GM12878 (cell line): ENCODE measurements around the gene SLC25A13. TPM values are rescaled to one million over a fixed set of nuclear protein-coding genes. Genes with fewer than 3 reads are reported as not detected.

ENCODE experiments used
- ATAC-seq: fragments of 200-7000 bp; cut with Tn5 transposase; 3 replicates; pipeline ENCODE4 v1.9.1; 2020; ENCODE audit warnings: mild to moderate bottlenecking, moderate library complexity
- BruUV-seq: library from RNA; stranded (reverse); fragments of 400-500 nt; replicated peaks from 2 replicates; lab custom pipeline; 2021; lab: Mats Ljungman, UMichigan
- CTCF ChIA-PET: fragments of 300-600 bp; sonication (Branson Sonifier 250); formaldehyde crosslinking; extraction: SDS; loops from one replicate; lab custom pipeline; 2021; ENCODE audit warnings: inconsistent platforms; lab: Yijun Ruan, JAX
- POLR2A ChIA-PET: fragments of 350-600 bp; formaldehyde crosslinking; extraction: SDS; loops from one replicate; lab custom pipeline; 2021; ENCODE audit warnings: inconsistent platforms; lab: Charles Lee
- RAD21 ChIA-PET: fragments of 300-600 bp; sonication (Branson Sonifier 250); formaldehyde crosslinking; loops from one replicate; lab custom pipeline; 2023; ENCODE audit warnings: antibody characterized with exemption; ENCODE audit not compliant: unreplicated experiment; lab: Charles Lee
- SMC1A ChIA-PET: fragments of 300-600 bp; sonication (Branson Sonifier 250); formaldehyde crosslinking; loops from one replicate; lab custom pipeline; 2023; ENCODE audit not compliant: unreplicated experiment, uncharacterized antibody; lab: Charles Lee
- DNase-seq: peaks from one replicate; pipeline ENCODE4 v3.0.0-alpha.2; 2011; ENCODE audit warnings: low read depth, low spot score
- FAIRE-seq: peaks from 3 replicates; lab custom pipeline; 2011; peaks lifted over from hg19 to GRCh38; lab: Jason Lieb, UNC
- H2AFZ ChIP-seq: 2 replicates; pipeline ENCODE4 v1.6.0; 2011; ENCODE audit warnings: low read depth, low read length, control low read depth; ENCODE audit not compliant: control insufficient read depth
- H3K27ac ChIP-seq: 2 replicates; pipeline ENCODE4 v1.5.1; 2011; ENCODE audit warnings: control low read depth; ENCODE audit not compliant: control insufficient read depth, insufficient read depth
- H3K27me3 ChIP-seq, 2 experiments: replicated peaks in 1 of 2; 2 replicates each; pipeline versions ENCODE4 v1.6.0 to v1.6.1; 2011; ENCODE audit warnings: low read length in 1 of 2; ENCODE audit not compliant: control insufficient read depth in 2 of 2, insufficient read depth in 2 of 2
- H3K36me3 ChIP-seq, 2 experiments: 2 replicates each; pipeline ENCODE4 v1.5.1; 2011; ENCODE audit warnings: low read length in 1 of 2; ENCODE audit not compliant: control insufficient read depth in 2 of 2, insufficient read depth in 2 of 2
- H3K4me1 ChIP-seq: 2 replicates; pipeline ENCODE4 v1.6.1; 2011; ENCODE audit warnings: mild to moderate bottlenecking, low read length, moderate library complexity, mixed read lengths; ENCODE audit not compliant: control insufficient read depth, insufficient read depth
- H3K4me2 ChIP-seq: 2 replicates; pipeline ENCODE4 v1.6.0; 2011; ENCODE audit warnings: control low read depth; ENCODE audit not compliant: control insufficient read depth, insufficient read depth
- H3K4me3 ChIP-seq: fragments of 200-600 bp; sonication (generic); 2 replicates; pipeline ENCODE4 v1.5.1; 2016
- H3K79me2 ChIP-seq: 2 replicates; pipeline ENCODE4 v1.6.0; 2011; ENCODE audit warnings: low read length; ENCODE audit not compliant: control insufficient read depth, insufficient read depth
- H3K9ac ChIP-seq: 2 replicates; pipeline ENCODE4 v1.8.0; 2011; ENCODE audit warnings: low read length, control low read depth, mixed read lengths; ENCODE audit not compliant: control insufficient read depth, insufficient read depth
- H3K9me3 ChIP-seq: replicated peaks from 3 replicates; pipeline ENCODE4 v1.5.1; 2011; ENCODE audit warnings: mild to moderate bottlenecking, low read length; ENCODE audit not compliant: control insufficient read depth, insufficient read depth
- H4K20me1 ChIP-seq: 2 replicates; pipeline ENCODE4 v1.6.0; 2011; ENCODE audit not compliant: control insufficient read depth, insufficient read depth
- CHD4 ChIP-seq: fragments of 200-600 bp; sonication (generic); IDR thresholded peaks from 2 replicates; pipeline ENCODE4 v1.6.1; 2016; ENCODE audit warnings: mild to moderate bottlenecking
- IRF4 ChIP-seq: IDR thresholded peaks from 2 replicates; pipeline ENCODE4 v1.6.1; 2011; ENCODE audit warnings: low read depth, low read length
- NFYB ChIP-seq: IDR thresholded peaks from 2 replicates; pipeline ENCODE4 v1.6.1; 2011; ENCODE audit warnings: low read depth, mild to moderate bottlenecking, low read length, improper control_type of control experiment, moderate library complexity; ENCODE audit not compliant: insufficient read depth
- NRF1 ChIP-seq: conservative IDR thresholded peaks from 2 replicates; pipeline ENCODE4 v1.6.1; 2011; ENCODE audit warnings: mild to moderate bottlenecking, low read depth, low read length, improper control_type of control experiment
- SMC3 ChIP-seq: IDR thresholded peaks from 2 replicates; pipeline ENCODE4 v1.6.1; 2011; ENCODE audit warnings: low read length, improper control_type of control experiment, borderline replicate concordance
- SREBF2 ChIP-seq: IDR thresholded peaks from 2 replicates; pipeline ENCODE4 v1.6.1; 2012; ENCODE audit warnings: mild to moderate bottlenecking, low read length
- TBL1XR1 ChIP-seq: IDR thresholded peaks from 2 replicates; pipeline ENCODE4 v1.6.1; 2012; ENCODE audit warnings: low read depth, low read length, improper control_type of control experiment
- TCF3 ChIP-seq: IDR thresholded peaks from 2 replicates; pipeline ENCODE4 v1.6.1; 2012; ENCODE audit warnings: low read depth, mild to moderate bottlenecking, low read length, borderline replicate concordance; ENCODE audit not compliant: insufficient read depth
- ZBED1 ChIP-seq: IDR thresholded peaks from 2 replicates; pipeline ENCODE4 v1.6.1; 2016; ENCODE audit warnings: borderline replicate concordance
- ZBTB4 ChIP-seq: fragments of 450-650 bp; formaldehyde crosslinking; IDR thresholded peaks from 2 replicates; pipeline ENCODE4 v1.4.0; 2022; ENCODE audit warnings: mild to moderate bottlenecking, moderate library complexity
- ZNF24 ChIP-seq: fragments of 450-650 bp; IDR thresholded peaks from 2 replicates; pipeline ENCODE4 v1.6.1; 2017; ENCODE audit warnings: antibody characterized with exemption, mild to moderate bottlenecking
- WGBS: methylation state at CpG from one replicate; pipeline ENCODE4 v1.1.6; 2016; ENCODE audit warnings: low lambda C conversion rate; ENCODE audit not compliant: insufficient replicate concordance, insufficient coverage; ENCODE audit errors: missing lambda C conversion rate; 5-methylcytosine and 5-hydroxymethylcytosine counted together
- in situ Hi-C: fragments of 300-500 bp; cut with MboI; formaldehyde crosslinking; loops from 9 replicates; pipeline ENCODE4 v1.14.3; 2018; ENCODE audit warnings: mixed read lengths
- intact Hi-C: fragments of 100-400 bp; cut with micrococcal nuclease; formaldehyde crosslinking; loops from one replicate; pipeline ENCODE4 v1.14.2; 2022; ENCODE audit not compliant: unreplicated experiment
- polyA plus RNA-seq, 11 experiments: library from polyadenylated mRNA; depleted of rRNA in 4 of 11; unstranded in 6 of 11; stranded (reverse) in 5 of 11; fragments of >200 nt; fragmentation: Nextera tagmentation in 4 of 11; fragmentation: Illumina TruSeq in 1 of 11; extraction: Ambion mirVana in 4 of 11; extraction: Trizol in 1 of 11; gene quantifications; 1 replicate in 1 of 11; 2 replicates in 10 of 11; pipeline versions ENCODE4 v1.2.1 to v1.2.3, GENCODE V29; 2011 to 2016; ENCODE audit warnings: inconsistent platforms in 2 of 11, missing spikeins in 2 of 11, low read depth in 1 of 11
- total RNA-seq, 4 experiments: library from RNA; depleted of rRNA in 3 of 4; stranded (reverse); fragments of >200 nt in 3 of 4; fragmentation: Illumina TruSeq in 1 of 4; extraction: Trizol in 1 of 4; gene quantifications; 2 replicates each; pipeline versions ENCODE4 v1.2.1 to v1.2.3, GENCODE V29; 2013 to 2021
- TF ChIP-seq, protein P1 (sequence below): fragments of 150-350 bp; IDR thresholded peaks from 2 replicates; pipeline ENCODE4 v1.6.1; 2014; ENCODE audit warnings: mild to moderate bottlenecking, low read depth, low read length
- TF ChIP-seq, protein P2 (sequence below): IDR thresholded peaks from 2 replicates; pipeline ENCODE4 v1.6.1; 2012; ENCODE audit warnings: low read depth, low read length, improper control_type of control experiment
- TF ChIP-seq, protein P3 (sequence below): IDR thresholded peaks from 2 replicates; pipeline ENCODE4 v1.6.1; 2012; ENCODE audit warnings: low read length, inconsistent platforms

Gene SLC25A13
- total and polyA plus RNA-seq, 10 of the 15 experiments (the other 5 are each of a cell fraction or from before 2014, with no cell fraction given): 7.0 to 24.7 (median 18.6) TPM

DNA sequence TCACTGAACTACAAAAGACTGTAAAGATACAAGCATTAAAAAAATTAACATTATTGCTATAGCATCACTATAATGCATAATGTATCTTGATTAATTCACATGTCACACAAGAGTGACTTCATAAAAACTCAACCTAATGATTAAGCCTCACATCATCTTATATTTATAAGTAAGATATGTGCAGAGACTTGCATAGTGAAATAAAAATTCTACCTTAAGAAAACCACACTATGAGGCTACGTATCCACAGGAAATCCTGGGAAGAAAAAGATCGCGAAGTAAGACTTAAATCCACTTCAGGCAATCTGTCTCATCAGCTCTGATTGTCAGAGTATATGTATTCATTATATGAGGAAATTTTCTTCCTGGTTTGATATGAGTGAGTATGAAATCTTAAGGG is 160.0 kb downstream of the SLC25A13 start:
- no peaks in the 10 kb centered on the region for H3K4me1 ChIP-seq
- H3K27ac ChIP-seq: no peak overlapping the region
- peaks cover 0 to 4% of the 10 kb centered on the region in 2 experiments; a peak in 1 of 4 replicates for H3K36me3 ChIP-seq
- ChIA-PET SMC1A (no interaction called here), POLR2A (no interaction called here), RAD21 (no interaction called here), CTCF (no interaction called here)
- ATAC-seq (no peak), FAIRE-seq (no peak), DNase-seq (no peak)
- WGBS: 98% methylated on average over 3 of the region's 3 CpGs
- H3K9ac ChIP-seq: no peak overlapping the region
- no peak overlapping the region for H2AFZ ChIP-seq
- H3K4me2 ChIP-seq: no peak overlapping the region
- no peak overlapping the region for H3K4me3 ChIP-seq
- H4K20me1 ChIP-seq: no peaks in the 10 kb centered on the region
- in situ Hi-C loops: no loop called here
- H3K9me3 ChIP-seq: no peaks in the 10 kb centered on the region
- no peaks in the 10 kb centered on the region for H3K79me2 ChIP-seq
- intact Hi-C loops: no loop called here
- no peaks in the 10 kb centered on the region for H3K27me3 ChIP-seq
- no TSS peak for BruUV-seq
- TF ChIP-seq NFYB (no peak), TCF3 (no peak), ZBED1 (no peak), ZBTB4 (CRISPR knock-in tag) (no peak), NRF1 (no peak), SMC3 (no peak), IRF4 (no peak), TBL1XR1 (no peak), CHD4 (no peak), SREBF2 (no peak), ZNF24 (no peak)
- TF ChIP-seq, protein P1, sequence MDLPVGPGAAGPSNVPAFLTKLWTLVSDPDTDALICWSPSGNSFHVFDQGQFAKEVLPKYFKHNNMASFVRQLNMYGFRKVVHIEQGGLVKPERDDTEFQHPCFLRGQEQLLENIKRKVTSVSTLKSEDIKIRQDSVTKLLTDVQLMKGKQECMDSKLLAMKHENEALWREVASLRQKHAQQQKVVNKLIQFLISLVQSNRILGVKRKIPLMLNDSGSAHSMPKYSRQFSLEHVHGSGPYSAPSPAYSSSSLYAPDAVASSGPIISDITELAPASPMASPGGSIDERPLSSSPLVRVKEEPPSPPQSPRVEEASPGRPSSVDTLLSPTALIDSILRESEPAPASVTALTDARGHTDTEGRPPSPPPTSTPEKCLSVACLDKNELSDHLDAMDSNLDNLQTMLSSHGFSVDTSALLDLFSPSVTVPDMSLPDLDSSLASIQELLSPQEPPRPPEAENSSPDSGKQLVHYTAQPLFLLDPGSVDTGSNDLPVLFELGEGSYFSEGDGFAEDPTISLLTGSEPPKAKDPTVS: no peak
- TF ChIP-seq, protein P2, sequence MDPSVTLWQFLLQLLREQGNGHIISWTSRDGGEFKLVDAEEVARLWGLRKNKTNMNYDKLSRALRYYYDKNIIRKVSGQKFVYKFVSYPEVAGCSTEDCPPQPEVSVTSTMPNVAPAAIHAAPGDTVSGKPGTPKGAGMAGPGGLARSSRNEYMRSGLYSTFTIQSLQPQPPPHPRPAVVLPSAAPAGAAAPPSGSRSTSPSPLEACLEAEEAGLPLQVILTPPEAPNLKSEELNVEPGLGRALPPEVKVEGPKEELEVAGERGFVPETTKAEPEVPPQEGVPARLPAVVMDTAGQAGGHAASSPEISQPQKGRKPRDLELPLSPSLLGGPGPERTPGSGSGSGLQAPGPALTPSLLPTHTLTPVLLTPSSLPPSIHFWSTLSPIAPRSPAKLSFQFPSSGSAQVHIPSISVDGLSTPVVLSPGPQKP: no peak
- TF ChIP-seq, protein P3, sequence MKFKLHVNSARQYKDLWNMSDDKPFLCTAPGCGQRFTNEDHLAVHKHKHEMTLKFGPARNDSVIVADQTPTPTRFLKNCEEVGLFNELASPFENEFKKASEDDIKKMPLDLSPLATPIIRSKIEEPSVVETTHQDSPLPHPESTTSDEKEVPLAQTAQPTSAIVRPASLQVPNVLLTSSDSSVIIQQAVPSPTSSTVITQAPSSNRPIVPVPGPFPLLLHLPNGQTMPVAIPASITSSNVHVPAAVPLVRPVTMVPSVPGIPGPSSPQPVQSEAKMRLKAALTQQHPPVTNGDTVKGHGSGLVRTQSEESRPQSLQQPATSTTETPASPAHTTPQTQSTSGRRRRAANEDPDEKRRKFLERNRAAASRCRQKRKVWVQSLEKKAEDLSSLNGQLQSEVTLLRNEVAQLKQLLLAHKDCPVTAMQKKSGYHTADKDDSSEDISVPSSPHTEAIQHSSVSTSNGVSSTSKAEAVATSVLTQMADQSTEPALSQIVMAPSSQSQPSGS: no peak
